ENCODE measurements around the gene KIF1A. TPM values are rescaled to one million over a fixed set of nuclear protein-coding genes. Genes with fewer than 3 reads are reported as not detected.

Gene KIF1A
- total RNA-seq, 2 donors from 2014 or later, result 2.1 to 2.2 TPM

- intact Hi-C loops (cut with DNase I, micrococcal nuclease), result no loop called here
- ATAC-seq (no peak), DNase-seq (peak in 1 of 2 donors; percentile 22)
Observed at GRCh38 chr2:240812721-240813120, 7.3 kb downstream of the KIF1A start.

- intact Hi-C loops (cut with DNase I, micrococcal nuclease), result no loop called here
- ATAC-seq (no peak), DNase-seq (peak in 1 of 2 donors; percentile 12)
Observed at GRCh38 chr2:240812301-240812680, 7.7 kb downstream of the KIF1A start.

- intact Hi-C loops (cut with DNase I, micrococcal nuclease), result no loop called here
- DNase-seq, result peak in 1 of 2 donors; percentile 11
- ATAC-seq, result no peak
Observed at GRCh38 chr2:240811346-240812300, 8.4 kb downstream of the KIF1A start.

- ATAC-seq, result no peak
- intact Hi-C loops (cut with DNase I, micrococcal nuclease), result no loop called here
- no peak for DNase-seq
Observed at GRCh38 chr2:240810621-240811020, 9.4 kb downstream of the KIF1A start.

- no peak for ATAC-seq
- intact Hi-C loops (cut with DNase I, micrococcal nuclease), result no loop called here
- DNase-seq, result no peak
Observed at GRCh38 chr2:240810199-240810598, 9.8 kb downstream of the KIF1A start.

- DNase-seq, result peak in 1 of 2 donors; percentile 1
- no peak for ATAC-seq
- intact Hi-C loops (cut with DNase I, micrococcal nuclease), result no loop called here
Observed at GRCh38 chr2:240809276-240809675, 10.7 kb downstream of the KIF1A start.

- ATAC-seq (no peak), DNase-seq (no peak)
- intact Hi-C loops (cut with DNase I, micrococcal nuclease), result no loop called here
Observed at GRCh38 chr2:240806459-240806858, 13.6 kb downstream of the KIF1A start.

GRCh38 chr2:240806006-240806405 is 14.0 kb downstream of the KIF1A start:
- DNase-seq (no peak), ATAC-seq (no peak)
- intact Hi-C loops (cut with DNase I, micrococcal nuclease), result no loop called here

- DNase-seq, result peak in 1 of 2 donors; percentile 10
- no peak for ATAC-seq
- intact Hi-C loops (cut with DNase I, micrococcal nuclease), result no loop called here
Observed at GRCh38 chr2:240803191-240803590, 16.8 kb downstream of the KIF1A start.

- DNase-seq, result peak in 1 of 2 donors; percentile 8
- ATAC-seq, result no peak
- intact Hi-C loops (cut with DNase I, micrococcal nuclease), result no loop called here
Observed at GRCh38 chr2:240799033-240799820, 20.8 kb downstream of the KIF1A start.

- intact Hi-C loops (cut with DNase I, micrococcal nuclease), result no loop called here
- ATAC-seq (no peak), DNase-seq (peak in 1 of 2 donors; percentile 5)
Observed at GRCh38 chr2:240798327-240798905, 21.6 kb downstream of the KIF1A start.

GRCh38 chr2:240797914-240798313 is 22.1 kb downstream of the KIF1A start:
- no peak for ATAC-seq
- intact Hi-C loops (cut with DNase I, micrococcal nuclease), result no loop called here
- no peak for DNase-seq

- intact Hi-C loops (cut with DNase I, micrococcal nuclease), result no loop called here
- ATAC-seq (no peak), DNase-seq (no peak)
Observed at GRCh38 chr2:240797500-240797895, 22.5 kb downstream of the KIF1A start.

- intact Hi-C loops (cut with DNase I, micrococcal nuclease), result no loop called here
Observed at GRCh38 chr2:240796543-240797499, 23.2 kb downstream of the KIF1A start.

GRCh38 chr2:240795916-240796510 is 24.0 kb downstream of the KIF1A start:
- intact Hi-C loops (cut with DNase I, micrococcal nuclease), result no loop called here
- no peak for ATAC-seq
- no peak for DNase-seq

More at GRCh38 chr2:240796543-240797499, 23.2 kb downstream of the KIF1A start:
- DNase-seq (no peak), ATAC-seq (no peak)

GRCh38 chr2:240795454-240795853 is 24.6 kb downstream of the KIF1A start:
- intact Hi-C loops (cut with DNase I, micrococcal nuclease), result no loop called here
- ATAC-seq (no peak), DNase-seq (no peak)

GRCh38 chr2:240794178-240794721 is 25.8 kb downstream of the KIF1A start:
- intact Hi-C loops (cut with DNase I, micrococcal nuclease), result no loop called here
- DNase-seq (no peak), ATAC-seq (no peak)

Measured in left colon (tissue), 2 donors.